Measurements from ENCODE around the gene BCAN. TPM values are rescaled to one million over a fixed set of nuclear protein-coding genes. Genes with fewer than 3 reads are reported as not detected.

The BCAN gene
- total RNA-seq, 1 experiment from 2014 or later, result 3.6 TPM

DNA sequence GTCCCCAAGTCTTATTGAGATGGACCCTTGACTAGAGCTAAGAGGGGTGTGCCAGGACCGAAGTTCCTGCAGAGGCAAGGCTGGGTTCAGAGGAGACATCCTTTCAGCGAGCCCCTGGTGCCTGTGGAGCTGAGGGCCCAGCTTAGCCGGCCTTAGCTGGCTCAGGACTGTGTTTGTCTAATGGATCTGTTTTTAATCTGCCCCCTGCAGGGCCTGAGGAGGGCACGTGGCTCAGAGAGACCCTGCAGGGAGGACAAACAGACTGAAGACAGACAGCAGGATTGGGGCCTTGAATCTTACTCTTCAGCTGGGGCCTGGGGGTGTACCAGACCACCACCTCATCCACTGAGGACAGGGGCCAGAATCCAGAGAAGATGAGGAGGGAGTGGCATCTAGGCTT lies 61.8 kb downstream of the BCAN start:
- Mint-ChIP-seq H3K4me1 (peaks cover 41% of the 10 kb centered on the region), H3K4me3 (peak overlapping the region; percentile 84), H3K27ac (no peak overlapping the region), H3K27me3 (ENCODE audit: low read depth) (peaks cover 23% of the 10 kb centered on the region), H3K36me3 (peaks cover 25% of the 10 kb centered on the region), H3K9me3 (no peaks in the 10 kb centered on the region)
- no peak for TF ChIP-seq FOXK1 (CRISPR knock-in tag; IDR thresholded peaks at IDR 0.05)
- TF ChIP-seq ESRRA (CRISPR knock-in tag; IDR thresholded peaks at IDR 0.05; ENCODE audit: borderline replicate concordance), result no peak
- TF ChIP-seq, protein P1, sequence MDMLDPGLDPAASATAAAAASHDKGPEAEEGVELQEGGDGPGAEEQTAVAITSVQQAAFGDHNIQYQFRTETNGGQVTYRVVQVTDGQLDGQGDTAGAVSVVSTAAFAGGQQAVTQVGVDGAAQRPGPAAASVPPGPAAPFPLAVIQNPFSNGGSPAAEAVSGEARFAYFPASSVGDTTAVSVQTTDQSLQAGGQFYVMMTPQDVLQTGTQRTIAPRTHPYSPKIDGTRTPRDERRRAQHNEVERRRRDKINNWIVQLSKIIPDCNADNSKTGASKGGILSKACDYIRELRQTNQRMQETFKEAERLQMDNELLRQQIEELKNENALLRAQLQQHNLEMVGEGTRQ (CRISPR knock-in tag; IDR thresholded peaks at IDR 0.05), result peak; percentile 74
- DNase-seq (ENCODE audit: low spot score) (no peak), ATAC-seq (no peak)
- ChIA-PET CTCF (interaction anchor here (1.0 to 25.2 kb wide), 6 partner anchors 16 to 157 kb away, joined by 3 to 1553 read pairs (median 36); partner anchors contain the start of genes NES and NTRK1), POLR2A (interaction anchor here (0.9 to 1.0 kb wide), 2 partner anchors 12 to 25 kb away, joined by 3 to 4 read pairs; partner anchors contain the start of gene ISG20L2)

DNA sequence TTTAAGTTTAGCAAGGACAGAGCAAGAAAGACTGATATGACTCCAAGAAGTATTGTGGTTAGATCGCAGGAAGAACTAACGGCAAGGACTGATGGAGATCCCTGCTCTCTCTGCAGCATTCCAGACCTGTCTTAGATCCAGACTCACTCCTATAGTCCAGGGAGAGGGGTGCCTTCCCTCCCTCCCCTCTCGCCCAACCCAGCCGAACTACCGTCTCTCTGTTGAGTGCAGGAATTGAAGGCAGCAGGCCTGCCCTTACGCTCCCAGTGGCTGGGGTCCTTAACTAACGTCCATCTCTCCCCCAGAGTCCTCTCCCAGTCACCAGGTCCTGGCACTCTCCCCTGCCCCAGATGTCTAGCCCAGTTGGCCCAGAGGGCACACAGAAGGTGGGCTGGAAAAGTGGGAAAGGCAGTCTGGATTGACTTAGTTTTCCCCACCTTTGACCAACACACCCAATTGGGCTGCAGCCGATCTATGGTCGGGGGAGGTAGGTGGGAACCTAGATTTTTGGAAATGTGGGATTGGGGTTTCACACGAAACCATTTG lies 62.3 kb downstream of the BCAN start:
- Mint-ChIP-seq H3K9me3 (no peaks in the 10 kb centered on the region), H3K4me3 (peak overlapping the region; percentile 84), H3K4me1 (peaks cover 46% of the 10 kb centered on the region), H3K27me3 (ENCODE audit: low read depth) (peaks cover 23% of the 10 kb centered on the region), H3K36me3 (peaks cover 20% of the 10 kb centered on the region), H3K27ac (no peak overlapping the region; the same call in 1 of the 2 replicates)
- TF ChIP-seq FOXK1 (CRISPR knock-in tag; IDR thresholded peaks at IDR 0.05) (no peak), CREB1 (CRISPR knock-in tag; IDR thresholded peaks at IDR 0.05) (no peak)
- TF ChIP-seq, protein P2, sequence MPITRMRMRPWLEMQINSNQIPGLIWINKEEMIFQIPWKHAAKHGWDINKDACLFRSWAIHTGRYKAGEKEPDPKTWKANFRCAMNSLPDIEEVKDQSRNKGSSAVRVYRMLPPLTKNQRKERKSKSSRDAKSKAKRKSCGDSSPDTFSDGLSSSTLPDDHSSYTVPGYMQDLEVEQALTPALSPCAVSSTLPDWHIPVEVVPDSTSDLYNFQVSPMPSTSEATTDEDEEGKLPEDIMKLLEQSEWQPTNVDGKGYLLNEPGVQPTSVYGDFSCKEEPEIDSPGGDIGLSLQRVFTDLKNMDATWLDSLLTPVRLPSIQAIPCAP (CRISPR knock-in tag; IDR thresholded peaks at IDR 0.05), result no peak
- TF ChIP-seq, protein P3, sequence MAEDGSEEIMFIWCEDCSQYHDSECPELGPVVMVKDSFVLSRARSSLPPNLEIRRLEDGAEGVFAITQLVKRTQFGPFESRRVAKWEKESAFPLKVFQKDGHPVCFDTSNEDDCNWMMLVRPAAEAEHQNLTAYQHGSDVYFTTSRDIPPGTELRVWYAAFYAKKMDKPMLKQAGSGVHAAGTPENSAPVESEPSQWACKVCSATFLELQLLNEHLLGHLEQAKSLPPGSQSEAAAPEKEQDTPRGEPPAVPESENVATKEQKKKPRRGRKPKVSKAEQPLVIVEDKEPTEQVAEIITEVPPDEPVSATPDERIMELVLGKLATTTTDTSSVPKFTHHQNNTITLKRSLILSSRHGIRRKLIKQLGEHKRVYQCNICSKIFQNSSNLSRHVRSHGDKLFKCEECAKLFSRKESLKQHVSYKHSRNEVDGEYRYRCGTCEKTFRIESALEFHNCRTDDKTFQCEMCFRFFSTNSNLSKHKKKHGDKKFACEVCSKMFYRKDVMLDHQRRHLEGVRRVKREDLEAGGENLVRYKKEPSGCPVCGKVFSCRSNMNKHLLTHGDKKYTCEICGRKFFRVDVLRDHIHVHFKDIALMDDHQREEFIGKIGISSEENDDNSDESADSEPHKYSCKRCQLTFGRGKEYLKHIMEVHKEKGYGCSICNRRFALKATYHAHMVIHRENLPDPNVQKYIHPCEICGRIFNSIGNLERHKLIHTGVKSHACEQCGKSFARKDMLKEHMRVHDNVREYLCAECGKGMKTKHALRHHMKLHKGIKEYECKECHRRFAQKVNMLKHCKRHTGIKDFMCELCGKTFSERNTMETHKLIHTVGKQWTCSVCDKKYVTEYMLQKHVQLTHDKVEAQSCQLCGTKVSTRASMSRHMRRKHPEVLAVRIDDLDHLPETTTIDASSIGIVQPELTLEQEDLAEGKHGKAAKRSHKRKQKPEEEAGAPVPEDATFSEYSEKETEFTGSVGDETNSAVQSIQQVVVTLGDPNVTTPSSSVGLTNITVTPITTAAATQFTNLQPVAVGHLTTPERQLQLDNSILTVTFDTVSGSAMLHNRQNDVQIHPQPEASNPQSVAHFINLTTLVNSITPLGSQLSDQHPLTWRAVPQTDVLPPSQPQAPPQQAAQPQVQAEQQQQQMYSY (CRISPR knock-in tag; IDR thresholded peaks at IDR 0.05), result peak; percentile 60; the same call in 1 of the 2 replicates
- ChIA-PET CTCF (interaction anchor here (1.0 to 25.2 kb wide), 11 partner anchors 10 to 188 kb away, joined by 3 to 1553 read pairs (median 18); partner anchors contain the start of genes INSRR, ISG20L2, METTL25B and NES), POLR2A (interaction anchor here (1.0 to 5.4 kb wide), 2 partner anchors 12 to 25 kb away, joined by 3 to 195 read pairs; partner anchors contain the start of gene ISG20L2)
- ATAC-seq (no peak), DNase-seq (ENCODE audit: low spot score) (peak; percentile 32)

DNA sequence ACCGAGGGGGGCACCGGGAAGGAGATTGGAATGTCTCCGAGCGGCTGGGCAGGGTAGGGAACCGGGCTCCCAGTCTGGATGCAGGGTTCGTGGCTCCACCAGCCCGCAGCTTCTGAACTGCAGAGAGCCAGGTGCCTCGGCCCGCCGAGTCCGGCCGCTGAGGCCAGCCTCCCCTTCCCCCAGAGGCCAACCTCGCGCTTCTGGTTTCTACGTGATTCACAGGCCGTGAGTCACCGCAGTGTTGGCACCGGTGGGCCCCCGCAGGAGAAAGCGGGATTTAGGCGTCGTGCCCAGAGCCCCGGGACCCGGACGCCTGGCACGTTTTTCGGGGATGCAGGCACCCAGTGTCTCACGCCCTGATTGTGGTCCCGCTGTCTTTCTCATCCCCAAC lies 63.0 kb downstream of the BCAN start:
- ChIA-PET CTCF (interaction anchor here (0.9 to 25.2 kb wide), 17 partner anchors 9 to 451 kb away, joined by 3 to 1553 read pairs (median 11); partner anchors contain the start of genes HAPLN2, HDGF, INSRR and ISG20L2), POLR2A (interaction anchor here (0.6 to 5.4 kb wide), 5 partner anchors 13 to 40 kb away, joined by 4 to 195 read pairs (median 14); partner anchors contain the start of genes ISG20L2, METTL25B and NES)
- H3K27me3 Mint-ChIP-seq (ENCODE audit: low read depth), result peaks cover 23% of the 10 kb centered on the region
- TF ChIP-seq NFATC4 (CRISPR knock-in tag; IDR thresholded peaks at IDR 0.05), result no peak
- TF ChIP-seq, protein P4, sequence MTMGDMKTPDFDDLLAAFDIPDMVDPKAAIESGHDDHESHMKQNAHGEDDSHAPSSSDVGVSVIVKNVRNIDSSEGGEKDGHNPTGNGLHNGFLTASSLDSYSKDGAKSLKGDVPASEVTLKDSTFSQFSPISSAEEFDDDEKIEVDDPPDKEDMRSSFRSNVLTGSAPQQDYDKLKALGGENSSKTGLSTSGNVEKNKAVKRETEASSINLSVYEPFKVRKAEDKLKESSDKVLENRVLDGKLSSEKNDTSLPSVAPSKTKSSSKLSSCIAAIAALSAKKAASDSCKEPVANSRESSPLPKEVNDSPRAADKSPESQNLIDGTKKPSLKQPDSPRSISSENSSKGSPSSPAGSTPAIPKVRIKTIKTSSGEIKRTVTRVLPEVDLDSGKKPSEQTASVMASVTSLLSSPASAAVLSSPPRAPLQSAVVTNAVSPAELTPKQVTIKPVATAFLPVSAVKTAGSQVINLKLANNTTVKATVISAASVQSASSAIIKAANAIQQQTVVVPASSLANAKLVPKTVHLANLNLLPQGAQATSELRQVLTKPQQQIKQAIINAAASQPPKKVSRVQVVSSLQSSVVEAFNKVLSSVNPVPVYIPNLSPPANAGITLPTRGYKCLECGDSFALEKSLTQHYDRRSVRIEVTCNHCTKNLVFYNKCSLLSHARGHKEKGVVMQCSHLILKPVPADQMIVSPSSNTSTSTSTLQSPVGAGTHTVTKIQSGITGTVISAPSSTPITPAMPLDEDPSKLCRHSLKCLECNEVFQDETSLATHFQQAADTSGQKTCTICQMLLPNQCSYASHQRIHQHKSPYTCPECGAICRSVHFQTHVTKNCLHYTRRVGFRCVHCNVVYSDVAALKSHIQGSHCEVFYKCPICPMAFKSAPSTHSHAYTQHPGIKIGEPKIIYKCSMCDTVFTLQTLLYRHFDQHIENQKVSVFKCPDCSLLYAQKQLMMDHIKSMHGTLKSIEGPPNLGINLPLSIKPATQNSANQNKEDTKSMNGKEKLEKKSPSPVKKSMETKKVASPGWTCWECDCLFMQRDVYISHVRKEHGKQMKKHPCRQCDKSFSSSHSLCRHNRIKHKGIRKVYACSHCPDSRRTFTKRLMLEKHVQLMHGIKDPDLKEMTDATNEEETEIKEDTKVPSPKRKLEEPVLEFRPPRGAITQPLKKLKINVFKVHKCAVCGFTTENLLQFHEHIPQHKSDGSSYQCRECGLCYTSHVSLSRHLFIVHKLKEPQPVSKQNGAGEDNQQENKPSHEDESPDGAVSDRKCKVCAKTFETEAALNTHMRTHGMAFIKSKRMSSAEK (CRISPR knock-in tag; IDR thresholded peaks at IDR 0.05; ENCODE audit: borderline replicate concordance), result no peak
- TF ChIP-seq, protein P5, sequence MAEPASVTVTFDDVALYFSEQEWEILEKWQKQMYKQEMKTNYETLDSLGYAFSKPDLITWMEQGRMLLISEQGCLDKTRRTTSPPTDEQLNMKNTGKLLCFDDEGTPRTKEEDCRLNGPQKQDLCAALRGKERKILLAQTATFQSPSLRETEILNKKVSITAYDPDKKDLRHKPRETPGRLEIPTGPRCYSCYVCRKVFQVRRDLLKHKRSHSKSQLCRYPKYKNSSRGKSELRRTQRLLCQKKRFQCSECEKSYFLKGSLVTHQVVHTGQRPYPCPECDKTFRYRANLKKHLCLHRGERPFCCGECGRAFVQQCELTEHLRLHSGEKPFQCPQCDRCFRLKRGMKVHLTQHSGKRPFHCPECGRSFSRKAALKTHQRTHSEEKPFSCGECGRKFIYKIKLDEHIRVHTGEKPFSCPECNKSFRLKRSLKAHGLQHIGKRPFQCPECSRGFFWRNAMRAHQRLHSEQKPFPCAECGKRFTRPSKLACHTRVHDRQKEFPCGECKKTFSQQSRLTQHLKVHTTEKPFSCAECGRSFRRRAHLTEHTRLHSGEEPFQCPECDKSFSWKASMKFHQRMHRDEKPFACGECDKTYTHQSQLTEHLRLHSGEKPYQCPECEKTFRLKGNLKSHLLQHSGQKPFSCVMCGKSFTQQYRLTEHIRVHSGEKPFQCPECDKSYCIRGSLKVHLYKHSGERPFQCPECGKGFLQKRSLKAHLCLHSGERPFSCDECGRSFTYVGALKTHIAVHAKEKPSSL (CRISPR knock-in tag; conservative IDR thresholded peaks at IDR 0.05), result no peak
- TF ChIP-seq, protein P6, sequence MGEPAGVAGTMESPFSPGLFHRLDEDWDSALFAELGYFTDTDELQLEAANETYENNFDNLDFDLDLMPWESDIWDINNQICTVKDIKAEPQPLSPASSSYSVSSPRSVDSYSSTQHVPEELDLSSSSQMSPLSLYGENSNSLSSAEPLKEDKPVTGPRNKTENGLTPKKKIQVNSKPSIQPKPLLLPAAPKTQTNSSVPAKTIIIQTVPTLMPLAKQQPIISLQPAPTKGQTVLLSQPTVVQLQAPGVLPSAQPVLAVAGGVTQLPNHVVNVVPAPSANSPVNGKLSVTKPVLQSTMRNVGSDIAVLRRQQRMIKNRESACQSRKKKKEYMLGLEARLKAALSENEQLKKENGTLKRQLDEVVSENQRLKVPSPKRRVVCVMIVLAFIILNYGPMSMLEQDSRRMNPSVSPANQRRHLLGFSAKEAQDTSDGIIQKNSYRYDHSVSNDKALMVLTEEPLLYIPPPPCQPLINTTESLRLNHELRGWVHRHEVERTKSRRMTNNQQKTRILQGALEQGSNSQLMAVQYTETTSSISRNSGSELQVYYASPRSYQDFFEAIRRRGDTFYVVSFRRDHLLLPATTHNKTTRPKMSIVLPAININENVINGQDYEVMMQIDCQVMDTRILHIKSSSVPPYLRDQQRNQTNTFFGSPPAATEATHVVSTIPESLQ (CRISPR knock-in tag; IDR thresholded peaks at IDR 0.05), result no peak
- TF ChIP-seq CREB1 (CRISPR knock-in tag; IDR thresholded peaks at IDR 0.05), result no peak
- TF ChIP-seq, protein P7, sequence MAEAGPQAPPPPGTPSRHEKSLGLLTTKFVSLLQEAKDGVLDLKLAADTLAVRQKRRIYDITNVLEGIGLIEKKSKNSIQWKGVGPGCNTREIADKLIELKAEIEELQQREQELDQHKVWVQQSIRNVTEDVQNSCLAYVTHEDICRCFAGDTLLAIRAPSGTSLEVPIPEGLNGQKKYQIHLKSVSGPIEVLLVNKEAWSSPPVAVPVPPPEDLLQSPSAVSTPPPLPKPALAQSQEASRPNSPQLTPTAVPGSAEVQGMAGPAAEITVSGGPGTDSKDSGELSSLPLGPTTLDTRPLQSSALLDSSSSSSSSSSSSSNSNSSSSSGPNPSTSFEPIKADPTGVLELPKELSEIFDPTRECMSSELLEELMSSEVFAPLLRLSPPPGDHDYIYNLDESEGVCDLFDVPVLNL (CRISPR knock-in tag; IDR thresholded peaks at IDR 0.05; ENCODE audit: borderline replicate concordance, low read depth), result no peak
- TF ChIP-seq TEAD1 (CRISPR knock-in tag; IDR thresholded peaks at IDR 0.05), result peak; percentile 63; the same call in 1 of the 2 replicates
- TF ChIP-seq ETV6 (CRISPR knock-in tag; IDR thresholded peaks at IDR 0.05), result no peak
- TF ChIP-seq MYBL2 (CRISPR knock-in tag; IDR thresholded peaks at IDR 0.05), result no peak

More for the DNA sequence above, 63.0 kb downstream of the BCAN start:
- Mint-ChIP-seq H3K27ac (no peak overlapping the region), H3K36me3 (peaks cover 15% of the 10 kb centered on the region), H3K4me3 (peak overlapping the region; percentile 84), H3K9me3 (no peaks in the 10 kb centered on the region), H3K4me1 (peaks cover 53% of the 10 kb centered on the region)
- peak; percentile 46 for DNase-seq (ENCODE audit: low spot score)
- ATAC-seq, result no peak
